ENCODE results near the gene YBX2.
A peak's percentile ranks its signal among the peaks of the same experiment; 100 is the strongest.
"Not testable (repeated sequence)": the region's sequence is repeated elsewhere in the genome, so short reads cannot be mapped to it uniquely, and the experiment has no call there.

YBX2 gene

DNA sequence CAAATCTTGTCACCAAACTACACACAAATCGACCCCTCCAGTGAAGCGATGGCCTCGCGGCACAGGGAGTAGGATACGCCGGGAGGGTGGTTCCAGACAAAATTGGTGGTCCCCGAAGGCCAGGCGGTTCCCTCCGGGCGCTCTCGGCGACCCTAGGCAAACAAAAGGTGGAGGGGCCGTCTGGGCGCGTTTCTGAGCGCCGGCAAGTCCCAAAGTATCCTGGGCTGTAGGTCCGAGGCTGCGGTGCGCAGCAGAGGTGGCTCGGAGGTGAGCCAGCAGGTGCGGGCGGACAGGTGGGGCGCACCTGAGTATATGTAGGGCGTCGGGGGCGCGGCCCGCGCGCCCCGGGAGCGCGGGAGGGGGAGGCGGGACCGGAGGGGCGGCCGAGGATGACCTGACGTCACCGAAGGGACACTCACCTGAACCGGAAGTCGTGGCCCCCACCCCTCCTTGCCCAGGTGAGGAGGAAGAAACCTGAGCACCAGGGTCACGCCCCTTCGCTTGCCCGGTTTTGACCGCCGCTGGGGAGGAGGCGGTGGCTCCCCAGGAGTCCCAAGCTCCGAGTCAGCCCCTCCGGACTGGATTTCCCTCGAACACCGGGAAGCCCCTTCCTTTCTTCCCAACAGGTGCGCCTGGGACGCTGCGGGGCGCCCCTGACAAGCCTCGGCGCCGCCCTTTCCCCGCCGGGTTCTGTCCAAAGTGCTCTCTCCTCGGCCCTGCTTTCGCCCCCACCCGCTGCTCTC is 32.1 kb downstream of the YBX2 start, which contains the start of gene CLDN7:
CLDN7 (minus strand) TSS at position 287 of the 743 bp plus-strand sequence. CDS start 435 bp downstream, outside the sequence.
- no peak for DNase-seq

DNA sequence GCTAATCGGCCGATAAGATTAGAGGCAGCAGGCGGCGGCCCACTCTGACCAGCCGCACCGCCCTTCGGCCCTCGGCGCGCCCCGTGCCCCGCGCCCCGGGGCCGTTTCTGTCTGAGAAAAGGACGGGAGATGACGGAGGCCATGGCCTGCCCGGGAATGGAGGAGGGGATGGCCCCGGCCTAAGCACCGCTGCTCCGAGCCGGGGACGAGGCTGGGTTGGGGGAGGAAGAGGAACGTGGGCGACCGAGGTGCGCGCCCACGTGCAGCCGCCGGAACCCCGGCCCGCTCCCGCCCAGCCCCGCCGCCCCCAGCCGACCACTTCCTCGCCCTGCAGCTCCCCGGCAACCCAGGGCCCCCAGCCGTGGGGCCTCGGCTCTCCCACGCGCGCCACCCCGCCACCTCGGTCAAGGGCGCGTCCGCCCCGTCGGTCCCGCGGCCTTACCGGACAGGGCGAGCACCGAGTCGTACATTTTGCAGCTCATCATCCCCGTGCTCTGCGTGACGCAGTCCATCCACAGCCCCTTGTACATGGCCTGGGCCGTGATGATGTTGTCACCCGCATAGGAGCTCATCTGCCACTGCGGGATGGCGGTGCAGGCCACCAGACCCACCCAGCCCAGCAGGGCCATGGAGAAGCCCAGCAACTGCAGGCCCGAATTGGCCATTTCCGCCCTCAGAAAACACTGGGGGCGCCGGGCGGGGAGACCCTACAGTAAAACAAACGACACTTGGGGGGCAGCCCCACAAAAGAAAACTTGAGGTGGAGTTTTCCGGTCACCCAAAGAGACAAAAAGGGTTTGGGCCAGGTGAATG is 32.9 kb downstream of the YBX2 start:
- DNase-seq = peak; percentile 47

- peak; percentile 42 for DNase-seq
These were observed 33.6 kb downstream of the YBX2 start for GRCh38 chr17:7260651-7261378.

- no peak for DNase-seq
These were observed 34.3 kb downstream of the YBX2 start for GRCh38 chr17:7260151-7260550.

GRCh38 chr17:7259555-7259889 is 34.9 kb downstream of the YBX2 start:
- DNase-seq = no peak

DNA sequence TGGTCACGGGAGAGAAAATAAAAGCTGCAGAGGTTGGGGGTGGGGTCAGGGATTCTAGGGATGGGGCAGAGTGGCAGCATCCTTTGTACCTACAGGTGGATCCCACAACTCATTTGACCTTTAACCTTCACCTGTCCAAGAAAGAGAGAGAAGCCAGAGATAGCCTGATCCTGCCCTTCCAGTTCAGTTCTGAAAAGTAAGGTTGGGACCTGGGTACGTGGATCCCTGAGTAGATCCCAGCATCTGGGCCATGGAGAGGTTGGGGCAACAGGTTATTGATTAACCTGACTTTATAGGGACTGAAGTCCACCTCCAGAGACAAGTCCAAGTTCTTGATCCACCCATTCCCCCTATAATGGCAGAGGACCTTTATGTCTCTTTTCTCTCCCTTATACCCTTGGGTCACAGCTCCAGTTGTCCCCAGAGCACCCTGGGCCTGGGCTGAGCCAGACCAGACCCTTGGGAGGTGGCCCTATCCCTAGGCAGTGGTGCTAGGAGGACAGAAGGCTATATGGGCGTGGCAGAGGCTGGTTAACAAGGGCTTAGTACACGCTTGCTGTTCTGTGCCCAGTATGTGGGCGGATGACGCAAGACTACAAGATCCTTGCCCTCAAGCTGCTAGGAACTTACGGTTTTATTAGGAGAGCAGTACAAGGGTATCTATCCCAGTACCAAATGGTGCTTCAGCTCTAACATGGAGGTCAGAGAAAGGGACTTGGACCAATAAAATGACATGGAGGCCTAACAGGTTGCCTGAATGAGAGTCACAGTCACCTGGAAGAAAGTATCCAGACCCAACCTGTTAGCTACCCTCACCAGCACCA is 35.5 kb downstream of the YBX2 start:
- no peak for DNase-seq

GRCh38 chr17:7256766-7257456 is 37.5 kb downstream of the YBX2 start:
- DNase-seq = no peak

GRCh38 chr17:7254511-7254910 is 39.9 kb downstream of the YBX2 start:
- no peak for DNase-seq

DNA sequence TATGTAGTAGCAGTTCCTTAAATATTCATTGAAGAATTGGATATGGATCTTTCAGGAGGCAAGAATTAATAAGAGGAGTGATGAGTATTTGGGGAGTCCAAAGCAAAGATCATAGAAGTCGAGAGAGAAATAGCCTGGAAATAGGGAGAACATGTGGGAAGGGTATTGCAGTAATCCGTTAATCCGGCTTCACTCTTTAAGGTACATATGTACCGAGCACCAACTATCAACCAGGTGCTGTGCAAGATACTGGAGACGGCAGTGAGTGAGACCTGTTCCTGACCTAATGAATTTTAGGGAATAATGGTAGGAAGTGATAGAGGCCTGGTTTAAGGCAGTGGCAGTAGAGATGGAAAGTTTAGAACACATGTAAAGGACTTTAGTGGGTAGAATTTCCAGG is 41.4 kb downstream of the YBX2 start:
- DNase-seq = no peak

DNA sequence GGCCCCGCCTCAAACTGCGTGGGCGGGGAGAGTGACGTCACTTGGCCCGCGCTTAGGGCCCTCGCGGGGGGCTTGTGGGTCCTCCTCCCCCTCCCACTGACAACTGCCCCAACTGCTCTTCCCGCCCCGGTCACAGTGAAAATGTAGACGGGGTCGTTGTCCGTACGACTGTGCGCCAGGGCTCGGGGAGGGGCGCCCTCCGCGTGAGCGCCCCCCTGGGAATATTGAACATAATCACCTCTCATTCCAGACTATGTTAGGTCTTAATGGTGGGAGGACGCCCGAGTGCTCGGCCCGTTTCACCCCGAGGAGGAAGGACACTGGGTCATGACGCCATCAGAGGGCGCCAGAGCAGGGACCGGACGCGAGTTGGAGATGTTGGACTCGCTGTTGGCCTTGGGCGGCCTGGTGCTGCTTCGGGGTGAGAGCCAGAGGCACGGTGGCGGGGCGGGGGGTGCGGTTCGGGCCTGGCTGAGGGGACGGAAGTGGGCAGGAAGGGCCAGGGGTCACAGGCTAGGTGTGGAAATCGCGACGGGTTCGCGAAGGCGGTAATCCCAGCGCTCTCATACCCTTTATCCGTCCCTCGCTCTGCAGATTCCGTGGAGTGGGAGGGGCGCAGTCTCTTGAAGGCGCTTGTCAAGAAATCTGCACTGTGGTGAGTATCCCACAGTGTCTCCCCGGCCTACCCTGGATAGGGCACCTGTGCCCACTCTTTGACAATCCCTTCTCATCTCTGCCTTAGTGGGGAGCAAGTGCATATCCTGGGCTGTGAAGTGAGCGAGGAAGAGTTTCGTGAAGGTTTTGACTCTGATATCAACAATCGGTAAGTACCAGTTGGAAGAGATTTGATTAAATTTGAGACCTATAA is 42.0 kb downstream of the YBX2 start, which contains the start of gene ELP5:
ELP5 (plus strand) TSS at position 40 of the 868 bp plus-strand sequence; CDS start at position 376, 336 bp downstream.
- DNase-seq = peak; percentile 84

DNA sequence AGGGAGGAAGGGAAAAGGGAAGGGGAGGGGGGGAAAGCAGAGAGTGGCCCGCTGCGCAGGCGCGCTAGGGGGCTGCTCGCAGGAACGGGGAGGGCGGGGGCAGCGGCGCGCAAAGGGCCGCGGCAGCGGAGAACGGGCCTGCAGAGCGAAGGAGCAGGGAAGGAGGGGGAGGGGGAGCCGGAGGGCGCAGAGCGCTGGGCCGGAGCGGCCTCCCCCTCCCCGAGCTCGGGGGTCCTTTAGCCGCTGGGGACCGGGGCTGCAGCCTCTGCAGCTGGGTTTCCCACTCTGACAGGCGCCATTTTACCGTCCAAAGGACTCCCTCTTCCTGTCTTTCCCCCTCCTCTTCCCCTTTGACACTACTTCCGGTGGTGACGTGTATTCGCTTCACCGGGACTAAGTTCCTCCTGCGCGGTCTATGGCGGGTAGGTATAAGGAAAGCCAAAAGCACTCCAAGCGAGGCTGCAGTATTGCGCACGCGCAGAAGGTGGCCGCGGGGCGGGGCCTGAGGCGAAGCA is 42.7 kb downstream of the YBX2 start, which contains the start of gene CTDNEP1:
CTDNEP1 (minus strand) TSS at position 74 of the 515 bp plus-strand sequence. CDS start 438 bp downstream, outside the sequence.
- DNase-seq = peak; percentile 99

DNA sequence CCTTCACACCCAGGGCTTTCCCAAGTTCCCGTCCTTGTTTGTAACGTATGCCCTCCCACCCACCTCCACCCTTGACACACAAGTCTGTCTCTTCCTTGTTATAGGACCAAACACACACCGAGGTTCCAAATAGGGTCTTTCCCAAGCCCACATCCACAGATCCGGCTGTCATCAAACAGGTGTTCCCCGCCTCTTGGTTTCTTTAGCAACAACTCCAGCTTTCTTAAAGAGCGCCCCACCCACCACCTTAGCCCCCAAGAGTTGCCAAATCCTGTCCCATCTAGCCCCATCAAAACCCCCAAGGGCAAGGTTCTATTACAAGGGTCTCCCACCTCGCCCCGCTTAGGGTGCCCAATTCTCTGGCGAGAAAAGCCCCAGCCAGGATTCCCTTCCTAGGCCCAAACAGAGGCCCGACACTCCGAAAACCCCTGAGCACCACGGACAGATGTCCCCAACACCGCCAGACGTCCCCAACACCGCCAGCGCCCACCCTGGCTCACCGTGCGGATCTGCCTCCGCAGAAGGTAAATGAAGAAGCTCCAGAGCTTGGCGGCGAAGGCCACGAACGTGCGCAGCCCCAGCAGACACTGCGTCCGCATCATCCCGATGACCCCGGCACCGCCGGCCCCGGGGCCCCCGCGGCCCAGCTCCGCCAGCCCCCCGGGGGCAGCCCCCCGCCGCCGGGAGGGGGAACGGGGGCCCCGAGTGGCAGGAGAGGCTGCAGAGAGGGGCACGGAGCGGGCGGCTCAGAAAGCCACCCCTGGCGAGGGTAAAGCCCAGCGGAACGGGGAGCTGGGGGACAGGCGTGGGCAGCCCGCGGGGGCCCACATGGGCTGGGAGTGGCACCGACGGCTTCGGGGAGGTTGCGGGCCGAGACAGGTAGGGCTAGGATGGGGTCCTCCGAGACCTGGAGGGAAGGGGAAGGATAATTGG is 43.5 kb downstream of the YBX2 start:
- peak; percentile 16 for DNase-seq

DNA sequence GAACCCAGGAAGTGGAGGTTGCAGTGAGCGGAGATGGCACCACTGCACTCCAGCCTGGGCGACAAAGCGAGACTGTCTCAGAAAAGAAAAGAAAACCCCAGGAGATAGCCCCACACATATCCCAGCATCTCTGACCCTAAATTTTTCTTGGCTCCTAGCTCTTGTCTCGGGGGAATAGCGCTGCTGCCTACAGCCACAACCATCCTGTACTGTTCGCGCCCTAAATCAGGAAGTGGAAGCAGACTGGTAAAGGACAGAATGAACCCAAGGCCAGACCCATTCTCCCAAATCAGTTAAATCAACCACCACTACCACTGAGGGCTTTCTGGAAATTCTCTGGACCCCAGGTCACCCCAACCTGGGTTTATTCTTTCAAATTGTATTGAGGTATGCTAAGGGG is 44.6 kb downstream of the YBX2 start:
- no peak for DNase-seq

GRCh38 chr17:7249214-7249613 is 45.2 kb downstream of the YBX2 start:
- DNase-seq = no peak

- no peak for DNase-seq
These were observed 45.6 kb downstream of the YBX2 start for GRCh38 chr17:7248796-7249195.

DNA sequence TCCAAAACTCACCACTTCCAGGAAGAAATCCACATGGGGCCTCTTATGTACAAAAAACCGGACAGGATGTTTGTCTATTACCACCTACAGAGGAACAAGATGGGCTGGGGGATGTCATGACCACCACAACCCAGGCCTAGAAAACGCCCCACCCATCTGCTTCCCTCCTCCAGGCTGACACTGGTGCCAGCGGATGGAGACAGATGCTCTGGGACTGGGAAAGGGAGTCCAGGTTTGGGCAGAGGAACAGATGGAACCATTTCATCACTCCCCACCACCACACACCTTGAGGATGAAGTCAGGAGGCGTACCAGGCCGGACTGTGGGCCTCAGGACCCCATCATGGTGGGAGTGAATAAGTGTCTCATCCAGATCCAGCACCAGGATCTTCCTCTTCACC is 47.7 kb downstream of the YBX2 start:
- no peak for DNase-seq

GRCh38 chr17:7243838-7244237 is 50.6 kb downstream of the YBX2 start:
- DNase-seq = not testable (repeated sequence)

DNA sequence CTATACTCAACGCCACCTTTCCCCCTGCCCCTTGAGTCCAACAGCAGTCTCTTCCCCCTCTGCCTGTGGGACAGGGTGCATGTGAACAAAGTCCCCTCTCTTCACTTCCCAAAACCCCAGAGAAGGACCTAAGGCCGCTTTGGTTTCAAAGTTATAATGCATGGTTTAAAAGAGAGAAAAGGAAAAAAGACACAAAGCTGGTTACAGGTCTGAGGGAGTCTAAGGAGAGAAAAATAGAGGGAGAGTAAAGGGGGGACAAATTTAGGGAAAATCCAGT is 51.0 kb downstream of the YBX2 start:
- no peak for DNase-seq

DNA sequence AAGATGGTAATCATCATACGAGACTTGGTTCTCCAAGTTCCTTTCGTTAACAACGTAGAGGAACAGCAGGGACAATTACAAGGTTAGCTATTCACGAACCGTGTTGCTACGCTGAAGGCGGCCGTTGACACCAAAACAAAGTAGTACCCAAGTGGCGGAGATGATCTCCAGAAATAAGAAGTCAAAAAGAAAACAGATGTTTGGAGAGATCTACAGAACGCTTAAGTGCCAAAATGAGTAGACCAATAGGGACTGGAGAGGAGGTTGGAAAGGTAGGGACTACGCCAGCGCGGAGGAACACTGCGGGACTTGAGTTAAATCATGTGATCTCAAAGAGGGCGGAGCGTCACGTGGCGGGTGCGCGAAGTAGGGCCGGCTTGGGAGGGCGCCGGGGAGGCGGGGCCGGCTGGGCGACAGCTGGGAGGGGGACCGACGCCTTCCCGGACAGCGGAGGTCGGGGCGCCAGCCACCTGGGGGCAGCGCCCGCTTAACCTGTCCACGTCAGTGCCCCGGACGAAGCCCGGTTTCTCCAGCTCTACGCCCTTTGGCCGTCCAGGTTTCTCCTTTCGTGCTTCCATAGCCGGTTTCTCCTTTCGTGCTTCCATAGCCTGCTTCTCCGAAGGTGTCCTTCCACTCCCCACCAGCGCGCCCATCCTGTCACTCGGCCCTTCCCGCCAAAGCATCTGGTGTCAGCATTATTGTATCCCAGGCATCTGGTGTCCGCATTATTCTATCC is 51.6 kb downstream of the YBX2 start:
- DNase-seq = peak; percentile 93

Data from activated gamma-delta T cell treated with Interleukin-2 at 50 U/mL for 16 hours (primary cell).